Measurements from ENCODE around the gene GRIK4.

Gene GRIK4

GRCh38 chr11:120546312-120547205 lies 35.0 kb downstream of the GRIK4 start:
- Histone ChIP-seq H3K27me3 (ENCODE audit: insufficient read depth, poor library complexity, severe bottlenecking) (peaks cover 4% of the 10 kb centered on the region), H3K27ac (replicated peaks) (no peak overlapping the region), H3K4me3 (replicated peaks; ENCODE audit: insufficient read depth, low read length) (no peak overlapping the region)
- no peak for TF ChIP-seq REST (IDR thresholded peaks at IDR 0.05; ENCODE audit: insufficient replicate concordance, low read depth)
- no peak for TF ChIP-seq GABPA (IDR thresholded peaks at IDR 0.05; ENCODE audit: low read depth)
- no peak for TF ChIP-seq SPI1 (IDR thresholded peaks at IDR 0.05; ENCODE audit: borderline replicate concordance, low read depth)
- DNase-seq (ENCODE audit: low read depth in 1 of 2, low spot score in 1 of 2) = no peak

- DNase-seq (ENCODE audit: low read depth in 1 of 2, low spot score in 1 of 2) = no peak
- Histone ChIP-seq H3K4me3 (replicated peaks; ENCODE audit: insufficient read depth, low read length) (no peak overlapping the region), H3K27me3 (ENCODE audit: insufficient read depth, poor library complexity, severe bottlenecking) (peaks cover 4% of the 10 kb centered on the region), H3K27ac (replicated peaks) (no peak overlapping the region)
- TF ChIP-seq SPI1 (IDR thresholded peaks at IDR 0.05; ENCODE audit: borderline replicate concordance, low read depth) (no peak), GABPA (IDR thresholded peaks at IDR 0.05; ENCODE audit: low read depth) (no peak), POLR2AphosphoS5 (IDR thresholded peaks at IDR 0.05; ENCODE audit: low read depth) (no peak), CTCF (IDR thresholded peaks at IDR 0.05; ENCODE audit: insufficient read depth, low read length) (no peak), REST (IDR thresholded peaks at IDR 0.05; ENCODE audit: insufficient replicate concordance, low read depth) (no peak)
Measured at GRCh38 chr11:120547316-120547715, 35.8 kb downstream of the GRIK4 start.

- H3K4me3 ChIP-seq (replicated peaks; ENCODE audit: insufficient read depth, low read length) = no peak overlapping the region
- peak; percentile 4; the same call in 1 of the 2 replicates for TF ChIP-seq SPI1 (IDR thresholded peaks at IDR 0.05; ENCODE audit: borderline replicate concordance, low read depth)
- no peak for TF ChIP-seq POLR2AphosphoS5 (IDR thresholded peaks at IDR 0.05; ENCODE audit: low read depth)
- DNase-seq (ENCODE audit: low read depth in 1 of 2, low spot score in 1 of 2) = no peak
- peaks cover 4% of the 10 kb centered on the region for H3K27me3 ChIP-seq (ENCODE audit: insufficient read depth, poor library complexity, severe bottlenecking)
- no peak overlapping the region for H3K27ac ChIP-seq (replicated peaks)
Measured at GRCh38 chr11:120547811-120548681, 36.5 kb downstream of the GRIK4 start.

- no peak for DNase-seq (ENCODE audit: low read depth in 1 of 2, low spot score in 1 of 2)
- no peak overlapping the region for H3K27ac ChIP-seq (replicated peaks)
- TF ChIP-seq CTCF (IDR thresholded peaks at IDR 0.05; ENCODE audit: insufficient read depth, low read length) (no peak), REST (IDR thresholded peaks at IDR 0.05; ENCODE audit: insufficient replicate concordance, low read depth) (no peak), SPI1 (IDR thresholded peaks at IDR 0.05; ENCODE audit: borderline replicate concordance, low read depth) (no peak), POLR2AphosphoS5 (IDR thresholded peaks at IDR 0.05; ENCODE audit: low read depth) (no peak), GABPA (IDR thresholded peaks at IDR 0.05; ENCODE audit: low read depth) (no peak)
- no peak overlapping the region for H3K4me3 ChIP-seq (replicated peaks; ENCODE audit: insufficient read depth, low read length)
- H3K27me3 ChIP-seq (ENCODE audit: insufficient read depth, poor library complexity, severe bottlenecking) = peaks cover 4% of the 10 kb centered on the region
Measured at GRCh38 chr11:120548682-120549209, 37.2 kb downstream of the GRIK4 start.
